IPS DF 6.9 (cell line): Measurements from ENCODE around the gene PODXL.
A peak's percentile ranks its signal among the peaks of the same experiment; 100 is the strongest.

Source experiments
- DNase-seq: peaks from one replicate; pipeline ENCODE4 v3.0.0-alpha.2; 2013; ENCODE audit warnings: low read depth, low spot score
- H3K27ac ChIP-seq: one replicate; pipeline ENCODE4 v1.5.1; 2013; ENCODE audit warnings: low read length, control low read depth
- H3K27me3 ChIP-seq: 2 replicates; pipeline ENCODE4 v1.6.1; 2013; ENCODE audit warnings: mild to moderate bottlenecking, low read length; ENCODE audit not compliant: control insufficient read depth, insufficient read depth
- H3K36me3 ChIP-seq: 2 replicates; pipeline ENCODE4 v1.6.1; 2013; ENCODE audit warnings: low read length; ENCODE audit not compliant: control insufficient read depth, insufficient read depth
- H3K4me1 ChIP-seq: 2 replicates; pipeline ENCODE4 v1.6.1; 2013; ENCODE audit warnings: low read length; ENCODE audit not compliant: control insufficient read depth, insufficient read depth
- H3K4me3 ChIP-seq: 2 replicates; pipeline ENCODE4 v1.5.1; 2013; ENCODE audit warnings: mild to moderate bottlenecking, low read length
- H3K9me3 ChIP-seq: 2 replicates; pipeline ENCODE4 v1.6.1; 2013; ENCODE audit warnings: low read length, inconsistent platforms; ENCODE audit not compliant: control insufficient read depth, insufficient read depth
- WGBS: extraction: QIAGEN DNeasy Blood & Tissue Kit; methylation state at CpG from one replicate; pipeline ENCODE4 v1.1.7; 2013; ENCODE audit warnings: mixed read lengths, missing lambda C conversion rate; ENCODE audit not compliant: insufficient read length, insufficient coverage; 5-methylcytosine and 5-hydroxymethylcytosine counted together

The PODXL gene

GRCh38 chr7:131568510-131568909, 12.1 kb upstream of the PODXL start:
- DNase-seq = no peak
- Histone ChIP-seq H3K9me3 (no peaks in the 10 kb centered on the region), H3K4me1 (no peaks in the 10 kb centered on the region), H3K27me3 (no peaks in the 10 kb centered on the region), H3K27ac (no peak overlapping the region), H3K4me3 (no peak overlapping the region), H3K36me3 (no peaks in the 10 kb centered on the region)
- no CpG with 5 or more reads among the region's 6 CpGs for WGBS

- 93% methylated on average over 2 of the region's 5 CpGs for WGBS
- H3K27ac ChIP-seq = no peak overlapping the region
- no peaks in the 10 kb centered on the region for H3K36me3 ChIP-seq
- no peak for DNase-seq
- H3K4me3 ChIP-seq = no peak overlapping the region
- H3K9me3 ChIP-seq = no peaks in the 10 kb centered on the region
- no peaks in the 10 kb centered on the region for H3K27me3 ChIP-seq
- no peaks in the 10 kb centered on the region for H3K4me1 ChIP-seq
Measured at GRCh38 chr7:131564640-131565039, 8.2 kb upstream of the PODXL start.

- H3K27ac ChIP-seq = no peak overlapping the region
- no peak overlapping the region for H3K4me3 ChIP-seq
- H3K4me1 ChIP-seq = no peaks in the 10 kb centered on the region
- H3K27me3 ChIP-seq = no peaks in the 10 kb centered on the region
- no peaks in the 10 kb centered on the region for H3K36me3 ChIP-seq
- no peaks in the 10 kb centered on the region for H3K9me3 ChIP-seq
- WGBS = no CpG with 5 or more reads among the region's 5 CpGs
- no peak for DNase-seq
Measured at GRCh38 chr7:131563918-131564317, 7.5 kb upstream of the PODXL start.

- Histone ChIP-seq H3K4me1 (no peaks in the 10 kb centered on the region), H3K27me3 (no peaks in the 10 kb centered on the region), H3K9me3 (no peaks in the 10 kb centered on the region), H3K4me3 (no peak overlapping the region), H3K27ac (no peak overlapping the region), H3K36me3 (no peaks in the 10 kb centered on the region)
- no CpG with 5 or more reads among the region's 2 CpGs for WGBS
- no peak for DNase-seq
Measured at GRCh38 chr7:131562941-131563340, 6.5 kb upstream of the PODXL start.

GRCh38 chr7:131560061-131560460, 3.6 kb upstream of the PODXL start:
- Histone ChIP-seq H3K4me1 (no peaks in the 10 kb centered on the region), H3K27ac (no peak overlapping the region), H3K36me3 (peaks cover 7% of the 10 kb centered on the region), H3K4me3 (no peak overlapping the region), H3K9me3 (no peaks in the 10 kb centered on the region), H3K27me3 (no peaks in the 10 kb centered on the region)
- DNase-seq = no peak
- no CpG with 5 or more reads among the region's 2 CpGs for WGBS

GRCh38 chr7:131557652-131558385, 1.4 kb upstream of the PODXL start:
- Histone ChIP-seq H3K36me3 (peaks cover 23% of the 10 kb centered on the region), H3K4me3 (peak overlapping the region; percentile 22; the same call in 1 of the 2 replicates), H3K27ac (no peak overlapping the region), H3K4me1 (no peaks in the 10 kb centered on the region), H3K9me3 (no peaks in the 10 kb centered on the region), H3K27me3 (no peaks in the 10 kb centered on the region)
- no CpG with 5 or more reads among the region's 32 CpGs for WGBS
- DNase-seq = peak; percentile 71

- Histone ChIP-seq H3K4me3 (peak overlapping the region; percentile 63; the same call in 1 of the 2 replicates), H3K4me1 (peaks cover 4% of the 10 kb centered on the region), H3K9me3 (no peaks in the 10 kb centered on the region), H3K36me3 (peaks cover 26% of the 10 kb centered on the region), H3K27me3 (no peaks in the 10 kb centered on the region), H3K27ac (no peak overlapping the region)
- no CpG with 5 or more reads among the region's 25 CpGs for WGBS
- DNase-seq = no peak
Measured at GRCh38 chr7:131556909-131557651, 652 bp upstream of the PODXL start.

GRCh38 chr7:131555552-131556052, 826 bp downstream of the PODXL start:
- no peak for DNase-seq

GRCh38 chr7:131554880-131555516, 1.4 kb downstream of the PODXL start:
- WGBS = no CpG with 5 or more reads among the region's 12 CpGs
- DNase-seq = no peak
- Histone ChIP-seq H3K27me3 (no peaks in the 10 kb centered on the region), H3K4me1 (peaks cover 12% of the 10 kb centered on the region), H3K27ac (no peak overlapping the region), H3K4me3 (peak overlapping the region; percentile 100), H3K36me3 (peaks cover 32% of the 10 kb centered on the region), H3K9me3 (no peaks in the 10 kb centered on the region)

More at GRCh38 chr7:131555552-131556052, 826 bp downstream of the PODXL start:
- Histone ChIP-seq H3K36me3 (peaks cover 32% of the 10 kb centered on the region), H3K27me3 (no peaks in the 10 kb centered on the region), H3K4me1 (peaks cover 10% of the 10 kb centered on the region), H3K9me3 (no peaks in the 10 kb centered on the region), H3K4me3 (peak overlapping the region; percentile 100), H3K27ac (no peak overlapping the region)
- WGBS = no CpG with 5 or more reads among the region's 30 CpGs

GRCh38 chr7:131553931-131554330, 2.5 kb downstream of the PODXL start:
- Histone ChIP-seq H3K36me3 (peaks cover 42% of the 10 kb centered on the region), H3K4me3 (peak overlapping the region; percentile 100; the same call in 1 of the 2 replicates), H3K27ac (no peak overlapping the region), H3K27me3 (no peaks in the 10 kb centered on the region), H3K4me1 (peaks cover 18% of the 10 kb centered on the region), H3K9me3 (no peaks in the 10 kb centered on the region)
- DNase-seq = no peak
- WGBS = no CpG with 5 or more reads among the region's 4 CpGs
